ENCODE data around the gene GRIN1. TPM values are rescaled to one million over a fixed set of nuclear protein-coding genes. Genes with fewer than 3 reads are reported as not detected.

The GRIN1 gene
- total and polyA plus RNA-seq, 8 donors, result 0.25 to 0.55 (median 0.31) TPM; not detected in 5

DNA sequence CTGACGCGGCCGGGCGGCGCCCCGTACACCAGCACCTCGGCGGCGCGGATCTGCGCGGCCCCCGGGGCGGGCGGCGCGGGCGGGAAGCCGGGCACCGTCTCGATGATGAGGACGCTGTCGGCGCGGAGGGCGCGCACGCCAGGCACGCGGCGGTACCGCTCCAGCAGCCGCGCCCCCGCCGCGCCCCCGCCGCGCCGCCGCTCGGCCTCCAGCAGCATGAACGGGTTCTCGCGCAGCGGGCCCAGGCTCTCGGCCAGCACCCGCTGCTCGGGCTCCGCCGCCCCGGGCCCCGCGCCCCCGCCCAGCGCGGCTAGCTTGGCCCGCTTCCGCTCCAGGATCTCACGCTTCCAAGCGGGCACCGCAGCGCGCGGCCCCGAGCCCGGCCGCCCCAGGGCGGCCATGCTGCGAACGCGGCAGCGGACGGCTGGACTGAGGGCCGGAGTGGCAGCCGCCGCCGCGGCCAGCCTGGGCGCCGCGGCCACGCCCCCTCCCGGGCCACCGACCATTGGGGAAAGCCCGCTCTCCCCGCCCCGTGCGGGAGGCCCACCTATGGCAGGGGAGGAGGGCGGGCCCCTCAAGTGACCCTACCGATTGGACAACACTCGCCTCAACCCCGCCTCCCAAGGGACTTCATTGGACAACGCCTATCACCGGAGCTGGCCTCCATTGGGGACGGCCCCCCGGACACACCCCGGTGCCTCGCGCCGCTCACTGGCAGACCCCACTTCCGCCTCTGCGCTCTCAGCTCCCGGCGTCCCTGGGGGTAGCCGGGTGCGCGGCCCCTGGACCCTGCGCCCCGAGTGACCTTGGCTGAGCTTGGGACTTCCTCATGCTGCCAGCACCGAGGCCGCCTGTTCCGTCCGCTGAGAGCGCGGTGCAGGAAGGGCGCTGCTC lies 61.6 kb downstream of the GRIN1 start, which contains the start of gene TPRN:
TPRN (minus strand) TSS at position 431 of the 894 bp plus-strand sequence; CDS start at position 401, 30 bp downstream.
- Histone ChIP-seq H3K4me1 (peaks cover 71 to 86% (median 85%) of the 10 kb centered on the region in 4 donors), H3K27me3 (no peaks in the 10 kb centered on the region), H3K4me3 (peak within 1 kb of the TSS; percentile 63 to 78 (median 66)), H3K27ac (peak within 1 kb of the TSS; percentile 85 to 97 (median 89)), H3K9me3 (no peaks in the 10 kb centered on the region), H3K36me3 (no peaks in the 10 kb centered on the region)
- TF ChIP-seq EP300 (IDR thresholded peaks at IDR 0.05), result no peak
- peak in 1 of 4 donors; percentile 59 for TF ChIP-seq POLR2A (IDR thresholded peaks at IDR 0.05)
- TF ChIP-seq, protein P1, sequence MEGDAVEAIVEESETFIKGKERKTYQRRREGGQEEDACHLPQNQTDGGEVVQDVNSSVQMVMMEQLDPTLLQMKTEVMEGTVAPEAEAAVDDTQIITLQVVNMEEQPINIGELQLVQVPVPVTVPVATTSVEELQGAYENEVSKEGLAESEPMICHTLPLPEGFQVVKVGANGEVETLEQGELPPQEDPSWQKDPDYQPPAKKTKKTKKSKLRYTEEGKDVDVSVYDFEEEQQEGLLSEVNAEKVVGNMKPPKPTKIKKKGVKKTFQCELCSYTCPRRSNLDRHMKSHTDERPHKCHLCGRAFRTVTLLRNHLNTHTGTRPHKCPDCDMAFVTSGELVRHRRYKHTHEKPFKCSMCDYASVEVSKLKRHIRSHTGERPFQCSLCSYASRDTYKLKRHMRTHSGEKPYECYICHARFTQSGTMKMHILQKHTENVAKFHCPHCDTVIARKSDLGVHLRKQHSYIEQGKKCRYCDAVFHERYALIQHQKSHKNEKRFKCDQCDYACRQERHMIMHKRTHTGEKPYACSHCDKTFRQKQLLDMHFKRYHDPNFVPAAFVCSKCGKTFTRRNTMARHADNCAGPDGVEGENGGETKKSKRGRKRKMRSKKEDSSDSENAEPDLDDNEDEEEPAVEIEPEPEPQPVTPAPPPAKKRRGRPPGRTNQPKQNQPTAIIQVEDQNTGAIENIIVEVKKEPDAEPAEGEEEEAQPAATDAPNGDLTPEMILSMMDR (IDR thresholded peaks at IDR 0.05), result no peak
- TF ChIP-seq POLR2AphosphoS5 (IDR thresholded peaks at IDR 0.05), result peak; percentile 37 to 92 (median 86)
- peak; percentile 100 for DNase-seq
- WGBS, 5 donors, result 0 to 3% (median 1%) methylated on average over 28 to 114 of the region's 118 CpGs
- intact Hi-C loops (cut with DNase I; ENCODE audit: low total_unique reads), result no loop called here

- intact Hi-C loops (cut with DNase I; ENCODE audit: low total_unique reads), result no loop called here
- Histone ChIP-seq H3K4me1 (peaks cover 76 to 84% (median 83%) of the 10 kb centered on the region in 4 donors), H3K27me3 (no peaks in the 10 kb centered on the region), H3K27ac (peak overlapping the region; percentile 85 to 97 (median 89)), H3K4me3 (peak overlapping the region; percentile 63 to 78 (median 66)), H3K36me3 (no peaks in the 10 kb centered on the region), H3K9me3 (no peaks in the 10 kb centered on the region)
- no peak for DNase-seq
- TF ChIP-seq EP300 (IDR thresholded peaks at IDR 0.05) (no peak), POLR2AphosphoS5 (IDR thresholded peaks at IDR 0.05) (no peak), POLR2A (IDR thresholded peaks at IDR 0.05) (no peak)
- TF ChIP-seq, protein P1 (IDR thresholded peaks at IDR 0.05), result no peak
- 12 to 14% (median 12%) methylated on average over 22 to 23 of the region's 23 CpGs for WGBS, 5 donors
Observed at GRCh38 chr9:137201205-137201868, 62.4 kb downstream of the GRIN1 start.

- Histone ChIP-seq H3K9me3 (no peaks in the 10 kb centered on the region), H3K4me3 (no peak overlapping the region), H3K4me1 (peaks cover 70 to 78% (median 76%) of the 10 kb centered on the region in 4 donors), H3K27ac (peak overlapping the region; percentile 29 to 97 (median 88)), H3K36me3 (peaks cover 0 to 5% (median 0%) of the 10 kb centered on the region in 4 donors), H3K27me3 (no peaks in the 10 kb centered on the region)
- intact Hi-C loops (cut with DNase I; ENCODE audit: low total_unique reads), result no loop called here
- WGBS, 5 donors, result 50 to 71% (median 53%) methylated on average over 3 to 8 of the region's 8 CpGs
- TF ChIP-seq, protein P1 (IDR thresholded peaks at IDR 0.05), result no peak
- TF ChIP-seq POLR2AphosphoS5 (IDR thresholded peaks at IDR 0.05) (no peak), EP300 (IDR thresholded peaks at IDR 0.05) (no peak), POLR2A (IDR thresholded peaks at IDR 0.05) (no peak)
- DNase-seq, result no peak
Observed at GRCh38 chr9:137202966-137203365, 64.0 kb downstream of the GRIN1 start.

DNA sequence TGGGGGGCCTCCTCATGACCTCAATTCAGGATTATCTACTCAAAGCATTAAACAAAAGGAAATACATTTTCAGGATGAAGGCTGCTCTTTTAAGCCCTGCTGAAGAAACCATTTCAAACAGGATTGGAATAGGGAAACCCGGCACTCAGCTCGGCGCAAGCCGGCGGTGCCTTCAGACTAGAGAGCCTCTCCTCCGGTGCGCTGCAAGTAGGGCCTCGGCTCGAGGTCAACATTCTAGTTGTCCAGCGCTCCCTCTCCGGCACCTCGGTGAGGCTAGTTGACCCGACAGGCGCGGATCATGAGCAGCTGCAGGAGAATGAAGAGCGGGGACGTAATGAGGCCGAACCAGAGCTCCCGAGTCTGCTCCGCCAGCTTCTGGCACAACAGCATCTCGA lies 65.8 kb downstream of the GRIN1 start:
- H3K4me3 ChIP-seq, result peak overlapping the region; percentile 88 to 95 (median 91)
- H3K27ac ChIP-seq, result peak overlapping the region; percentile 71 to 94 (median 89)
- peaks cover 0 to 15% (median 12%) of the 10 kb centered on the region in 4 donors for H3K36me3 ChIP-seq
- DNase-seq, result no peak
- H3K4me1 ChIP-seq, result peaks cover 55 to 61% (median 59%) of the 10 kb centered on the region in 4 donors
- 7 to 18% (median 11%) methylated on average over 9 to 21 of the region's 21 CpGs for WGBS, 5 donors
- TF ChIP-seq POLR2A (IDR thresholded peaks at IDR 0.05) (no peak), POLR2AphosphoS5 (IDR thresholded peaks at IDR 0.05) (no peak), EP300 (IDR thresholded peaks at IDR 0.05) (no peak)
- TF ChIP-seq, protein P1 (IDR thresholded peaks at IDR 0.05), result no peak
- intact Hi-C loops (cut with DNase I; ENCODE audit: low total_unique reads), result no loop called here
- H3K27me3 ChIP-seq, result no peaks in the 10 kb centered on the region
- H3K9me3 ChIP-seq, result no peaks in the 10 kb centered on the region
